Adrenal gland (tissue), 5 donors: ENCODE measurements around the gene OR9A4.
"Not testable (repeated sequence)": the region's sequence is repeated elsewhere in the genome, so short reads cannot be mapped to it uniquely, and the experiment has no call there.

ENCODE experiments used
- CTCF ChIP-seq, 6 experiments: fragments of 450-650 bp in 4 of 6; fragments of 200-600 bp in 2 of 6; sonication (generic) in 1 of 6; IDR thresholded peaks; 1 replicate in 5 of 6; 2 replicates in 1 of 6; pipeline versions ENCODE4 v1.5.1 to v1.8.0; 2016 to 2021; ENCODE audit warnings: antibody characterized with exemption in 6 of 6, mild to moderate bottlenecking in 2 of 6, moderate library complexity in 1 of 6
- POLR2A ChIP-seq, 2 donors: fragments of 450-650 bp; IDR thresholded peaks; one replicate each; pipeline ENCODE4 v1.6.1; 2017; ENCODE audit warnings: antibody characterized with exemption in 2 of 2, mild to moderate bottlenecking in 2 of 2, moderate library complexity in 1 of 2
- donor health status: DM: no; HTN: no; CAD: no.

- TF ChIP-seq POLR2A, CTCF (IDR thresholded peaks at IDR 0.05): not testable (repeated sequence)
Measured at GRCh38 chr7:141899366-141899765, 16.8 kb upstream of the OR9A4 start.
